Smooth muscle cell of the brain vasculature (primary cell): ENCODE measurements around the gene COL4A4.

Experiments used
- DNase-seq: peaks from one replicate; pipeline ENCODE4 v3.0.0-alpha.2; 2012; ENCODE audit warnings: low read depth, low spot score

Gene COL4A4

DNA sequence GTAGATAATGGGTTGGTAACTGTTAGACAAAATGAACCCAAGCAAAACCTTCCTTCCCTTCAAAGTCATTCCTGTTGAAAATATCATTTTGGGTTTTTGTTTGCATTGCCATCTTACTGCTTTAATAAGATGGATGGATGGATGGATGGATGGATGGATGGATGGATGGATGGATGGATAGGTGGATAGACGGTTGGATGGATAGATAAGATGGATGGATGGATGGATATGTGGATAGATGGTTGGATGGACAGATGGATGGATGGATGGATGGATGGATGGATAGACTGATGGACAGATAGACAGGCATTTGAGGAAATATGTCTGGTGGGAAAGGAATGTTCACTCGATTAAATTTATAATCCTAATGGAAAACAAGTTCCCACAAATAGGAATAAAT lies 133.2 kb downstream of the COL4A4 start:
- DNase-seq = no peak

DNA sequence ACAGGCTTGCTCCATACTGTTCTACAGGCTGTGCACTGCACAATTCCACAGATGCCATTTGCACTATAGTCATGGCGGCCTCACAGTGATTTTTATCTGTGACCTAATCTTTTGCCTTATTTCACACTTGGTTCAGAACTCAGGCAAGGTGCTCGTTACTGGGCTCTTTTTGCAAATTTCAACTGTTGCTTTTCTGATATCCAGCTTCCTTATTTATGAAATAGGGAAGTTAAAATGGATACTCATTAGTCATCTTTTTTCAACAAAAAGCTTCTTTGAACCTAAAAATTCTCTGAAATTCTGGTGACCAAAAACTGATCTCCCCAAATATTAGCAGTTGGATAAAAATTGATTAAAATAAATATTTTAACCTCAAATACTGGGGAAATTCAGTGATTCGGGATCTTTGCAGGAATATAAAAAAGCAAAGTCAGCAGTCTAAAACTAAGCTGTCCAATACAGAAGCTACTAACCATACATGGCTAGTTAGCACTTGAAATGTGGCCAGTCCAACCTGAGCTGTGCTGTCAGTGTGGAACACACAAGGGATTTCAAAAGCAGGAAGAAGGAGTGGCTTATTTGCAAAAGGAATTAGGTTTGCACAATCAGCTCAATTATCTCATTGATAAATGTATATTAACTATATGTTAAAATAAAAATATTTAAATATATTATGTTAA lies 134.4 kb downstream of the COL4A4 start:
- DNase-seq = no peak

DNA sequence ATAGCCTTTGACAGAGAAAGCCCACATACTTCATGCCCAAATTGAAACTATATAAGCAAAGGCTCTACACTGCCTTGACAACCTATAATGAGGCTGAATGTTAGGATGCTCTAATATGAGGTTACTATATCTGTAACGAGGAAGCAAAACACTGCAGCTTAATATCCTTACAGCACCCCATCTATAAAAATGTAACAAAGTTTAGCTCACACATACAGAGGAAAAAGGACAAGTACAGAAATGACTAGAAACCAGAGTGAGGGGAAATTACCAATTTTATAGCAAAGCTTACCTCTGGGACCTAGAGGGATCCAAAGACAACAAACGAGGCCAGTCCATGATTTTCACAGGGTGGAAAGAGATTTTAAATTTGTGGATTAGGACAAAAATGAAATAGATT lies 138.5 kb downstream of the COL4A4 start:
- DNase-seq = no peak

DNA sequence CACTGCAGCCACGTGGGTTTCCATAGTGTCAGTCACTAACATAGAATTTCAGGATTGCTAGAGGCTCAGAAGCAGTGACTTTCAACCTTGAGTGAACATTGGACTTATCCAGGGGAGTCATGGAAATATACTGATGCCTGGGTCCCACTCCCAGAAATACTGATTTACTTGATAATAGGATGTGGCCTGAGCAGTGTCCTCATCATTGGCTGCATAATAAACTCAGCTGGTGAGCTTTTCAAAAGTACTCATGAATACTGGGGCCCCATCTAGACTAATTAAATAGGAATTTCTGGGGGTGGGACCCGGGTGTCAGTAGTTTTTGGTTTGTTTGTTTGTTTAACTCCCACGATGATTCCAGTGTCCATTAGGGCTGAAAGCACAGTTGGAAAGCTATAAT lies 141.4 kb downstream of the COL4A4 start:
- DNase-seq = no peak

DNA sequence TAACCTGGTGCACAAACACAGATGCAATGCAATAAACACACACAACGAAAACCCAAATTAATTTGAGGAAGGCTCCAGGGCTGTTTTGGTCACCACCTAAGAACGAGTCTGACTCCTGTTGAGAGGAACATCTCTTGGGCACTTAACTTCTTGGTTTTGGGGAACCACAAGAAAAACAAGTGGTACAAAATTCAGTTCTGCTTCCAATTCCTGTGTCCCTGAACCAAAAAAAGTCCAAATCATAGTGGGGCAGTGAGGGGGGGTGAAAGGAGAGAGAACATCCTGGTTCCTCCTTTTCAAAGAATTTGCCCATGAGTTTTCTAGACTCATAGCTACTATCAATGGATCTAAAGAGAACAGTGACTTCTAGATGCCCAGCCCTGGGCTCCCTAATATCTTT lies 143.6 kb downstream of the COL4A4 start:
- no peak for DNase-seq

DNA sequence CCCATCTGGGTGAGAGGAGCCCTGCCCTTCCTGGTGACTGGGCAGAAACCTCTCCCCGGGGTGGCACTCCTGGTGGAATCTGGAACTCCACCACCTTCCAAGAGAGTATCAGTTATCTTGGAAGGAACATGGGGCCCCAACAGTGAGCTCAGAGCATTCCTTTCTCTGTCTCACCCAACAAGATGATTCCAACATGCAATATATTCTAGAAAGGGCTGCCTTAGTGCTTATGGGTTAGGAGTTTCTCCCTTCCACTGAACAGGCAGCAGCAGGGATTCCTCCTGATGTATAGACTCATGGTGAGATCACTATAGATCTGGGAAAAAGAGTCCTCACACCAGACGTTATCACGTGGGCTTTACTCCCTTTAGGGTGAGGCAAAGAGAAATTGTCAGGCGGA lies 147.1 kb downstream of the COL4A4 start:
- no peak for DNase-seq

DNA sequence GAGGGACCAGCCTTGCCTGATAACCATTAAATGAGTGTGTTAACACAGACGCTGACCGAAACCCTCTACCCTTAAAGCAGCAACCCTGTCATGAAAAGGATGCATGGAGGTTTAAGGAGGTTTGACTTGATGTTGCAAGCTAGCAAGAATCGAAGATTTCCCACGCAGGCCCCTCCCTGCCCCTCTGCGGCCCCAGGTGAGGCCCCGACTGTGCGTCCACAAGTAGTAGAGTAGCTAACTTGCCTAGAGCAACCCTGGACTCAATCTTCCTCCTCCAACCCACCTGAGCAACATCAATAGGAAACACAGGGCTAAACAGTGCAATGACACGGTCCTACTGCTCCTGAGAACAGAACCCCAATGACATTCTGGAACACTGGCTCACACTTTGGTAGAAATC lies 150.1 kb downstream of the COL4A4 start:
- no peak for DNase-seq

DNA sequence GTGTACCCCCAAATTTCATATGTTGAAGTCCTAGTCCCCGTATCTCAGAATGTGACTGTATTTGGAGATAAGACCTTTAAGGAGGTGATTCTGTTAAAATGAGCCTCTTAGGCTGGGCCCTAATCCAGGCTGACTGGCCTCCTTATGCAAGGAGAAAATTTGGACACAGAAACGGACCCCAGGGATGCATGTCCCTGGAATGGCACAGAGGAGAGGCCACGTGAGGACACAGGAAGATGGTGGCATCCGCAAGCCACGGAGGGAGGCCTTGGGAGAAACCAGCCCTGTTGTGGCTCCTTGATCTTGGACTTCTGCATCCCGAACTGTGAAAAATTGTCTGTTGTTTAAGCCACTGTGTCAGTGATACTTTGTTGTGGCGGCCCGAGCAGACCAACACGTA lies 150.7 kb downstream of the COL4A4 start:
- no peak for DNase-seq

DNA sequence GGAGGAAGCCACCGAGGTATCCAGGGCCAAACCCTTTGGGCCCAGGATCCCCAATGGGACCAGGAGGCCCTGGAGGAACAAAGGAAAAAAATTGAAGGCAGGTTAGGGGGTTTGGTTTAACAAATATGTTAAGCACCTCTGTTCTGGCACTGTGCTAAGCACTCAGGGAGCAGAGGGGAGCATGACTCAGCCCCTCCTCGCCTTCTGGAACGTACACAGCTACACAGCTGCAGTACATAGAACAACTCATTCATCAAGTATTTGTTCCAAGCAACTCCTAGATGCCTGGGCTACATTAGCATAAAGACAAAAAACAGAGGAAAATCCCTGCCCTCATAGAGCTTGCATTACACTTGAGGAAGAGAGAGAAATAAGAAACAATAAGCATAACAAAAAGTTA lies 153.6 kb downstream of the COL4A4 start:
- no peak for DNase-seq

DNA sequence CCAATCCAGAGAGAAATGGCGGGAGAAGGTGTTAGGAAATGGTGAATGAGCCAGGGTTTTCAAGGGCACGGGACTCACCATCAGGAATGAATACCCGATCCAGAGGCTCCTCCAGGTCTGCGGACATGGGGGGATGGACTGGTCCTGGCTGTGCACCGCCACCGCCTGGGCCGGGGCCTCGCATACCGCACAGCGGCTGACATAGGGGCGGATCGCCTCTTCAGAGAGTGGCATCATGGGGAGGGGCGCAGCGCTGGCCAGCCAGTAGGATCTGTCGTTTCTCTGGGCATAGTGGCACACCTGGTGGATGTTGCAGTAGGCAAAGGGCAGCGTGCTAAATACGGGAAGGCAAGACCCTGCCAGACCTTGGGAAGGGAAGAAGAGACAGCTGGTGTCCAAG lies 156.1 kb downstream of the COL4A4 start:
- no peak for DNase-seq

DNA sequence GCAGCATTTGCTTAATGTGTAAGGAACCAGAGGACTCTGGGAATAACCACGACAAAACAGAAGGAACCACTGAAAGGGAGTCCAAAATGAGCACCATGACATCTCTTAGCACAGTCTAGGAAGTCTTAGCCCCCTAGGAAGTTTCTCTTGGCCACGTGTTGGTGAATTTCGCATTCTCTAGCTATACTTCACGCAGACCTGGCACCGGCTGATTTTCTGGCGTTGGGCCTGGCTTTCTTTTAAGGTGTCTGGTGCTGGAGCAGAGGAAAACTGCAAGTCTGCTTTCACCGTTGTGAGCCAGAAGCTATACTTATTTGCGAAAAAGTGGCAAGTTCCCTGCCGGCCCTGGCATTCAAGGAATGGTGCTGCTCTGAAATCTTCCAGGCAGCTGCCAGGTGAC lies 156.9 kb downstream of the COL4A4 start:
- no peak for DNase-seq

DNA sequence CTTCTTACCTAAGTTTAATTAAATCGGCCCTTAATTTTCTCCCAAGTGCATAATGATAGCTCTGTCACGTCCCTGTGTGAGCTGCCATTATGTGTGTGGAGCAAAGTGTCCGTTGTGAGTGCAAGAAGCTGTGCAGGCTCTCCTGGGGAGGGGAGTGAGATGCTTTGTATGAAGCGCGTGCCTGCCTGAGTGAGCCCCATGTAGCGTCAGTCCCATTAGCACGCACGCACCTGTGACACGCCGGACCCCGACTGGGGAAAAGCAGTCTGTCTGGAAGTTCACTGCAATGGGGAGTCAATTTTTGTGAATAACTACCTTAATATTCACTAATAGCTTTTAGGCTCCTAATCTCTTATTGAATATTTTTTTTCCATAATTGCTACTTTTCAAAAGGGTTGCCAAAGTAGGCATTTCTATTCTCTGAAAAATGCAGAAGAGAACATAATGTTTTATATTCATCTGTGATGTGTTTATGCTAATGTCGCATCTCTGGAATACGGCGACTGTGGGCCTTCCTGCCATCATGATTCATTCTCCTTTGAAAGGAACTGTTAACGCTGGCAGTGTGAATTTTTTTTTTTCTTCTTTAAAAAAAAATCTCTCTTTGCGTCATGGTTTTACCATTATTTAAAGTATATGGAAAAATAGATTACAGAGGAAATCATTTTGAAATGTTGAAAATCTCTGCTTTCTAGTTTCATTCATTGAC lies 157.7 kb downstream of the COL4A4 start:
- DNase-seq = no peak

DNA sequence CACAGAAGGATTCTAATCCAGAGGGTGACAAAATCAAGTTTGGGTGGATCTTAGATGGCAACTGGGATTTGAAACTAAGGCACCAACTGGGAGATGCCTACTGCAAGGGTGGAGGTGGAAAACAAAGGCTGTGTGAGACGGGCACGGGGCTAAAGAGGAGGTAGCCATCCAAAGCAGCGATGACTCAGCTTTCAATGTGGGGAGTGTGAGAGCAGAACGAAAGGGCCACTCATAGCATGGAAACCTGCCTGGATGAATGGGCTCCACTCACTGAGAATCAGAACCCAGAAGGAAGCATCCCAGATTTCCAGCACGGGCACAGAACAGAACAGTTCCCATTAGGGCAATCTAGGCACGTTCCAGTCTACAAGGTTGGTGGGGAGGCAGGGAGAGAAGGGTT lies 159.5 kb downstream of the COL4A4 start:
- no peak for DNase-seq

DNA sequence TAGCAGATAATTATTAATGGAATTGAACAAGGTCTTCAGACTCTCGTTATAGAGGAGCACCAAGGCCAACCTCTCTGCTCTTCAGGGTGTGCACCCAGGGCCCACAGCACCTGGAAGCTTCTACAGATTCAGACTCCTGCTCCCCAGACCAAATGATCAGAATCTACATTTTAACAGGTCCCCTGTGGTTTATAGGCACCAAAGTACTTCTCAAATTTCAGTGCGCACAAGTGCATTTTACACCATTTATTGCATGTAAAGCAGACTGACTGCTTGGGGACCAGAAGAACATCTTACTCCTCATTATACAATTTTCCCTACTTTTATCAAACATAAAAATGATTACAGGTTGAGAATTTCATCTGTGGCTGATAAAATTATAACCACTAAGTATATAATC lies 163.9 kb downstream of the COL4A4 start:
- DNase-seq = no peak

DNA sequence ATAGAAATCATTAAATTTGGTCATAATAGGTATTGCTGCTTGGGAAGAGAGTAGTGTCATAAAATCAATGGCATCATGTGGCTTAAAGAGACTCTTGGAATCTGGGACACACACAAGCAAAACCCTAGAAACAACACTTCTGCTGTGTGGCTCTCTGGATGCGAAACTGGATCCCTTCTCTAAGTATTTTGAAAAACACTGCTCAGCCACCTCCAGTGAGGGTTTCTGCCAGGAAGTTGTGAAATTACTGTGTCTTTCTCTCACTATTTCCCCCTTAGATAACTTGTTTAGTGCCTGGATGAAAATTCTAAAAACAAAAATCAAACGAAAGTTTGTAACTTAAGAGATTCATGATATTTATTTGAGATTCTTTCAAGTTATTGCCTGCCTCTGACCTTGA lies 164.3 kb downstream of the COL4A4 start:
- no peak for DNase-seq

DNA sequence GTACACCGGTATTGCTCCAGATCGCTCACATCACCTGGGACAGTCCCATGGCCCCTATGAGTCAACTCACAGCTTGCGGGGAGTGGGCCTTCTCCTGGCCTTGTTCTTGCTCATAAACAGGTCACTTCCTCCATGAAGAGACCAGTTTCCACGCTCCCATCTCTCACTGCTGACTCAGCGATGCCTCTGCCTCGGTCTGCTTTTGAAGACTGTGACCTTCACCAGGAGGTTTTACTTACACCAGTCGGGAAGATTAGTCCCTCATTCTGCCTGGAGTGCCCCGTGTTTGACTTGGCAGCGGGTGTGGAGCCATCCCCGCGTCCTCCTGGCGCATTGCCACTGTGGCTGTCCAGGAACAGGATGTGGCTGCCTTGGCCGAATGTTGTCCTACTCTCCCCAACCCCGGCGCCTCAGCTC lies 168.4 kb downstream of the COL4A4 start:
- DNase-seq = peak; percentile 96

DNA sequence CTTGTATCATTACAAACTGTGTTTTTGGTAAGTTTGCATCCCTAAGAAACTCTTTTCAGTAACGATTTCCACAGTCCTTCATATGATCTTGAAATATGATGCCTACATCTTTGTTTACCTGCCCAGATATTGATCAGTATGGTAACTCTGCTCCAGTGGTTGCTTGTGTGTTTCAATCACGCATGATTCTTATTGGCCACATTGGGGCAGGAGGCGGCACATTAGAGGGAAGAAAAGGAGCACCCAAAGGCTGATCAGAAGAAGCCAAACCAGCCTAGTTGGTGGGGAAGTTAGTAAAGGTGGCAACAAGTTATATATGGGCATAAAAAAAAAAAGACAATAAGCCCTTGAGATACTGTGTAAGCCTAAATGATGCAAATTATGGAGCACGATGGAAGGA lies 169.2 kb downstream of the COL4A4 start:
- no peak for DNase-seq

DNA sequence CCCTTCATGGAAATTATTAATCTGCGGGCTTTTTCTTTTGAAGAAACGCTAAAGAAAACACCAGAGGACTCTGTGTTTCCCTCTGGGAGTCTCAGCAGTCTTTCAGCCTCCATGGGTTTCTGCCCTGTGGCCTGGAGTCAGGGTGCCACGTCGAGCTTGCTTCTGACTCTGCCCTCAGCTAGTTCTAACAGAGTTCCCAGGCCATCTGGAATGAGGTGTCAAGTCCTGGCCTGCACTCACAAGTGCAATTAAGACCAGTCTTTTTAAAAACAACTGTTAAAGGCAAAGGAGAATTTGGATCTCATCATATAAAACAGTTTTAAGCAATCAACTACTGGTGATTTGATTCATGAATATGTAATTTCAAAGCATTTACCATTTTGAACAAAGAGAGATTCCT lies 170.8 kb downstream of the COL4A4 start:
- DNase-seq = no peak

DNA sequence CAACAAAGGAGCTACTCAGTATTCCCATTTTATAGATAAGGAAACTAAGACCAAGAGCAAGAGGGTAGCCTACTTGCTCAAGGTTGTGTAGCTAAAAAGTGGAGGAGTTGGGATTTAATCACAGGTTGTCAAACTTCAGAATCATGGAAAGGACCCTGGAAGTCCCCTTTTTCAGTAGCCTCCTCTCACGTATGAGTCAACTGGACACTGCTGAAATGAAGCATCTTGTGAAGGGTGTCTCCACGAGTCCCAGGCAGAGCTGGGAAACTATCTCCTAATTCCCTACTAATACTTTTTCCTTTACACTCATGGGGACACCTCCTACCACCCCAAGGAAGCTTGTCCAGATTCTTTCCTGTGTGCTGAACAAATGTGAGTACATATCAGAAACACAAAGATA lies 172.3 kb downstream of the COL4A4 start:
- no peak for DNase-seq

DNA sequence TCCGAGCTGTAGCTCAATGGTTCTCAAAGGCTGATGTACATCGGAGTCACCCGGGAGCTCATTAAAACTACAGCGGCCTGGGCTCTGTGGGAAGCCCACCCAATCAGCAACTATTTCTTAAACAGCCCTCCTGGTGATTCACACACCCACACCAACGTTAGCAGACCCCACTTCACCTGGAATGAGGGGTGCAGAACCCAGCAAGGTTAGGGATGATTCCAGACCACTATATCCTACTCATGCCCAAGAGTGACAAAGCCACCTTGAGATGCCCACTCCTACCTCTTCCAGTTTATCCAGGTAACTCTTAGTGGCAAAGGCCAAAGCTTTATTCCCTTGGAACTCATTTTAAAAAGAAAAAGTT lies 178.4 kb downstream of the COL4A4 start:
- DNase-seq = no peak

DNA sequence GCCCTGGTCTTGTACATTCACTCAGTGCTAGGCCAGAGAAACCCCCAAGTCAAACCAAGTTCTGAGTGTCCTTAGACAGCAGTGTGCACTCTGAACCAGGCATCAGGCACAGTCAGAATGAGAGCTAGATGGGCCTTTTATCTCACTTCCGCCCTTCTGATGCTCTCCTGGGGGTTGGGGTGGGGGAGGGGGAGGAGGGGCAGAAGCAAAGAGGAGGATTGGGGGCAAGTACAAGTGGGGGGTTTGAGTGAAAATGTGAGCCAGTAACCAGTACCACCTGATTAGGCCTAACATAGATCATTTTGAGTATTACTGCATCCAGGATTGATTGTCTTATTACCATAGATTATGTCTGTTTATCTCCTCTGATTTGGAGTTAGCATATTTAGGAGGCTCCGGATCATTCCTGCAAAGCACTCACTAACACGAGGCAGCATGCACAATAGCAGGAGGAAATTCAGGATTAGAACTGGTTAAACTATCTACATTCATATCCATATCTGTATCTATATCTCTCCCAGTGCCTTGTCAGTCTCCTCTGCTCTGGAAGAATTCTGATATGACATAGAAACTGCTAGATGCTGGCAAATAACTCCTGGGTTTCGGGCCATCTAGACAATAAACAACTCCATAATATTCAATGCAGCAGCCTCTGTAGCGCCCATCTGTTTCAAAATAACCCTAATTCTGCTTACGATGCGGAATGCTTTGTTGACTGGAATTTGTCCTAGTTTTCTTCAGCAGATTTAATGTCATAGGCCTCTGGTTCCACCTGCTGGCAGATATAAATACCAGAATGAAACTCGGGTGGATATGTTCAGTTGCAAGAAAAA lies 179.0 kb downstream of the COL4A4 start:
- peak; percentile 60 for DNase-seq

DNA sequence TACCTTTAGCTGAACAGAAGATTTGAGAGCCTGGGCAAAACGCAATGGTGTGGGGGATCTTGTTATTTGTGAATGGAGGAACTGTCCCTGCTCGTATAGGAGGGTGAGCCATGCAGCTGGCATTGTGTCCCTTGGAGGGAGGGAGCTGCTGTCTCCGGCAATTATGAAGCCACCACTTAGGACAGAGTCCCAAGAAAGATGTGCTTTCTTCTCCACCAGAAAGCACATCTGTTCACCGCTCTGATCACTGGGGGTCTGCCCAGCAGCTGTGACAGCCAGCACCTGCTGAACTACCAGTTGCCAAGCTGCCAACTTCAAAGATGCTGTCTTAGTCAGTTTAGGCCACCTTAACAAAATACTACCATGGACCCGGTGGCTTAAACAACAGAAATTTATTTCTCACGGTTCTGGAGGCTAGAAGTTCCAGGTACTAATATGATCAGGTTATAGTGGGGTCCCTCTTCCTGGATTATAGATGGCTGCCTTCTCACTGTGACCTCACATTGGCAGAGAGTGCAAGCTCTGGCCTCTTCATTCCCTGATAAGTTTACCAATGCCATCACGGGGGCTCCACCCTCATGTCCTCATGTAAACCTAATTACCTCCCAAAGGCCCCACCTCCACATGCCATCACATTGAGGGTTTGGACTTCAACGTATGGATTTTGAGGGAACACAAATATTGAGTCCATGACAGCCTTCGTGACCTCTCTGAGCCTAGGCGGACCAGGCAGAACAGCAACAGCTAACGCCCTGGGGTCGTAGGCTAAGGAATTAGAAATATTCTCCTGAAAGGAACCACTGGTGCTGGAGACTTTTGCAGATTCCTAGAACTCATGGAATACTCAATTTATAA lies 179.9 kb downstream of the COL4A4 start:
- no peak for DNase-seq
